CD4-positive, alpha-beta T cell treated with Interleukin-12 subunit alpha and Interleukin-12 subunit beta, for 1 hour (primary cell): Measurements from ENCODE around the gene WDR5B.

Source experiments
- DNase-seq: peaks from one replicate; pipeline ENCODE4 v3.0.0-alpha.2; 2020

WDR5B gene

GRCh38 chr3:122365073-122365472 lies 50.8 kb downstream of the WDR5B start:
- DNase-seq = no peak

GRCh38 chr3:122364490-122364889 lies 51.4 kb downstream of the WDR5B start:
- no peak for DNase-seq
